GM21367 (cell line): ENCODE results near the gene TALDO1.
A peak's percentile ranks its signal among the peaks of the same experiment; 100 is the strongest.

ENCODE experiments used
- ATAC-seq: cut with Tn5 transposase; IDR thresholded peaks from one replicate; pipeline ENCODE4 v1.9.1; 2021; ENCODE audit not compliant: unreplicated experiment

The TALDO1 gene

DNA sequence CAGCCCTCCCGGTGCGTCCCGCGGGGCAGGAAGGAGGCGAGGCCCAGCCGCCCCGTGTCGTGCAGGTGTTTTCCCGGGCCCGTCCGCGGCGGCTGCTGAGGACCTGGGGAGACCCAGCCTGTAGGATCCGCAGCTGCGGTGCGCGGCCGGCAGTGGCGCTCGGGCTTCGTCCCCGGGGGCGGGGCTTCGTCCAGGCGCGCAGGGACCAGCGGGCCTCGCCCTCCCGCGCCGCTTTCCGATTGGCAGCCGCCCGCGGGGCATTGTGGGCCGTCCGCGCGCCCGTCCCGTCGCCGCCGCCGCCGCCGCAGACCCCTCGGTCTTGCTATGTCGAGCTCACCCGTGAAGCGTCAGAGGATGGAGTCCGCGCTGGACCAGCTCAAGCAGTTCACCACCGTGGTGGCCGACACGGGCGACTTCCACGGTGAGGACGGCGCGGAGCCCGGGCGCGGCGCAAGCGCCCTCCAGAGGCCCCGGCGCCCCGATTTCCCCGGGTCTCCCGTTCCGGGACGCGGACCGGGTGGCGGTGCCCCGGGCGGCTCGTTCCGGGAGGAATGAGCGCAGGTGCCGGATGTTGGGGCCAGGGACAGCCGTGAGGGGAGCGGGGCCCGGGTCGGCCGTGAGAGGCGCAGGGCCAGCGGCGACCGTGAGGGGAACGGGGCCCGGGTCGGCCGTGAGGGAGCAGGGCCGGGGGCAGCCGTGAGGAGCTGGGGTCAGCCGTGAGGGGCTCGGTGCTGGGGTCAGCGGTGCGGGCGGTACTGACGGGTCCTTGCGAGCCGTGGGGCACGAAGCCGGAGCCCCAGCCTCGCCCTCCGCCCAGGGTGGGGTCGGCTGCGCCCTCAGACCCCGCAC is at the start of gene TALDO1:
Gene TALDO1 (plus strand): TSS at position 307 of the 849 bp plus-strand sequence. CDS start 18 bp downstream, at position 325.
- peak; percentile 78 for ATAC-seq

DNA sequence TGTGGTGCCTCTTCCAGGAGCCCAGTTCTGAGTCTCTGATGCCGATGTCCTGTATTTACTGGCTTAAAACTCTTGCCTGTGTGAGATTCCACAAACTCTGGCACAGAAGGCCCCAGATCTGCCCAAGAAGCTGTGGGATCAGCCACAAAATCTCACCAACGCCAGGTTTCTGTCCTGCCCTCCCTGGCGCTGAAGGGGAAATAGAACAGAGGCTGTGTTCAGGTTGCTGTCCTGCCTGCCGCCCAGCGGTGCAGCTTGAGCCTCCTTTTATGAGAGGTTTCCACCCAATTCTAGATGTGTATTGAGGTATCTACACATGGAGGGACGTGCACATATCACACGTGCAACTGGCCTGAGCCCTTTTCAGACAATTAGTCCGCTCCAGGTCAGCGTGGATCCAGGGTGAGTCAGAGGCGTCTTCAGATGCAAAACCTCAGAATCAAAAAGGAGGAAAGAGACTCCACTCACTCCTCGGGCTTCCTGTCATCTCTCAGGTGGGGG is 49.4 kb upstream of the TALDO1 start:
- ATAC-seq: no peak

DNA sequence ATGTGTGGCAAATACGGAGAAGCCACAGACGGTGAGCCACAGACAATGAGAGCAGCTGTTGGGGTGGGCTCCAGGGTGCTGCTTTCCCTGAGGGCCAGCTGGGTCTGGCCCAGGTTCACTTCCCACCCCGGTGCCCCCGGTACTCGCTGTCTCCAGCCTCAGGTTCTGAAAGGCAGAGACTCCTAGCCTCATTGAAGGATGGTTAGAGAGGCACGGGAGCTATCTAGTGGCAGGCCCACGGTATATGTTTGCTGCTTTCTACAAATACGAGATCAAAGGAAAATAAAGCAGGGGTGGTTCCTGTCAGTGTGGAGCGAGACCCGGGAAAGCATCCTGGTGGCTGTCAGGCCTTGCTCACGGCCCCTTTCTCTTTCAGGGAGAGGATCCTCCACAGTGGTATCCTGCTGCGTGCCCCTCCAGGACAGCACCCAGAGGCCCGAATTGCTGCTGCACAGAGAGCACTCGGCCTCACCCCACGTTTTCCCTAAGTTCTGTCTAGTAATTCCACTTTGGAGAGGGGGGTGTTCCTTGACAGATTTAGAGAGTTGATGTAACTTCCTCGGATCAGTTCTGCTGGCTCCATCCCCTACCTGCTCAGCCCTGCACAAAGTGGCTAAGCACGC is 48.7 kb upstream of the TALDO1 start:
- no peak for ATAC-seq

DNA sequence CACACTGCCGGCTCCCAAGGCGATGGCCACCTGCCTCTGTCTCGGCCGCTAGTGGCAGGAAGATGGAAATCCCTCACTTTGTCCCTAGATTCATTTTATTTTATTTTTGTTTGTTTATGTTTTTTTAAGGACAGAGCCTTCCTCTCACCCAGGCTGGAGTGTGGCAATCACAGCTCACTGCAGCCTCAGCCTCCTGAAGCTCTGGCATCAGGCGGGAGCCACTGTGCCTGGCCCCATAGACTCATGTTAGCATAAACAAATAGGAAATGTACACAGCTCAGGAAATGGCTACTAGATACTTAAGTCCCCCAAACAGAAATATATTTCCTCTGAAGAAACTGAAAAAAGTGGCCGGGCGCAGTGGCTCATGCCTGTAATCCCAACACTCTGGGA is 48.2 kb upstream of the TALDO1 start:
- no peak for ATAC-seq

DNA sequence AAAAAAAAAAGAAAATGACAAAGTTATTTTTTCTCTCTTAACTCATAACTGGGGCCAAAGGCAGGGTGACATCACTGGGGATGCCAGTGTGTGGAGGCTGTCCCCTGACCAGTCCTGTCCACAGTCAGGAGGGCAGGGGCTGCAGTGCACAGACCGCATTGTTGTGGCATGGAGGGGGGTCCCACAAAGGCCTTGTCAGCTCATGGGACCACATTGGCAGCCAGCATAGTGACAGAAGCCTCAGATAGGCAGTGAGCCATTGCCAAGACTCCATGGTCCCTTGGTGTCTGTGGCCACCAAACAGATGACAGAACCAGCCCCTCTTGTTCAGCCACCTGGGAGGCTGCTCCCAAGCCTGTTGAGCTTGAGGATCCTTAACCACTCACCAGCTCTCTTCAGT is 47.5 kb upstream of the TALDO1 start:
- ATAC-seq: no peak

DNA sequence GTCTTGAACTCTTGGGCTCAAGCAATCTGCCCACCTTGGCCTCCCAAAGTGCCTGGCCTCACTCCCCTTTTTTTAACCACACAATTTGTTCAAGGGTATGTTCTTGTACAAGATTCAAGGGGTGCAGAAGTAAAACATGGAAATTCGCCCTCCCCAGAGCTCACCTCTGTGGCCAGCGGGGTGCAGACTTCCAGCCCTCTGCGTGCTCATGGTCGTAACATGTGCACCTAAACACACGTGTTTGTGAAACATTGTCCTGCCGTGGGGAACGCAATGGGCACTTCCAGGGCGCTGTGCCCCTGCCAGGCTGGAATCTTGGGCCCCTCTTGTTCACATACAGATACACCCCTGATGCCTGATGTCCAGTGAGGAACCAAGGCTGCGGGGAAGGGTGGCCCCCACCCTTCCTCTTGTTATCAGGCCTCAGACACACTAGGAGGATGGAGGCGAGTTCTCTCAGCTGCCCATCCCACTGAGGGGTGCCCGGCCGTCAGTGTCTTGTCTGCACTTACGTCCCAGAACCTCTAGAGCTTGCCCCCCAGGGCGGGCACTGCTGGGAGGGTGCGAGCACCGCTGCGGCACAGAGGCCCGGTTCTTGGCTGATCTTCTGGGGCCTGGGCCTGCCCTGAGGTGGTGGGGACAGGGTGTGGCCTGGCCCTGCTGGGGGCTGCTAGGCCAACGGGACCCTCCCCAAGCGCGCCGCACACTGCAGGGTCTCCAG is 45.4 kb upstream of the TALDO1 start:
- no peak for ATAC-seq

DNA sequence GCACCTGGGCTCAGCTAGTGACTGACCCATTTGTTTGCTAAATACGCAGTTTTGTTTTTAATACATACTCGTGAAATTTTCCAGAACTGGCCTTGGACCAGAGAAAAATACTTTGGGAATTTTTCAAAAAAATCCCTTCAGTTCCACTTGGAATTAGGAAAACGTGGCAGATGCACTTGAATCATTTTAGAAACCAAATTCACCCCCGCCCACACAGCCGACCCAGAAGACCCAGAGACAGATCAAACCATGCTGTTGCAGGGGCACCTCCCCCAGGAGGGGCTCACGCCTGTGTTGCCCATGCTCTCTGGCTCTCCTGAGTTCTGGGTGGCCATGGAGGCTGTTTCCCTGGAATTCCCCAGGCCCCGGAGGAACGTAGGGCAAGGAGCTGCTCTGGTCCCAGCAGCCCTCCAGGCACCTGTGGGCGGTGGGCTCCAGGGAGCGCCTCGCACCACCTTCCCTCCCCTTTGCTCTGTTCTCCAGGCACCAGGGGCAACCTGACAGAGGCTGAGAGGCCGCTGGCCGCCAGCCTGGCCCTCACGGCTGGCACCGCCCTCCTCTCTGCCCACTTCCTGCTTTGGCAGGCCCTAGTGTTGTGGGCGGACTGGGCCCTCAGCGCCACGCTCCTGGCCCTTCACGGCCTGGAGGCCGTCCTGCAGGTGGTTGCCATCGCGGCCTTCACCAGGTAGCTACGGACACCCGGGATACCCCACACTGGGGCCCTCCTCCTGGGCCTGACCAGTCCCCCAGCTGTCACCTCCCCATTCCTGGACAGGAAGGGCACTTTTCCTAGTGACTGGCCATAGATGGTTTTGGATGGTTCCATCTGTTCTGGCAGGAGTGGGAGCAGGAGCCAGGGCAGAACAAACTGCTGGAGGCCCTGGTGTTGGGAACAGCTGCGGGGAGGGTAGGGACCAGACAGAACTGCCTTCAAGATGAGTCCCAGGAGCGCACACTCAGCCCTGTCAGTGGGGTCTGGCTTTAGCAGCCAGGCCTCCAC is 44.5 kb upstream of the TALDO1 start:
- ATAC-seq: no peak

DNA sequence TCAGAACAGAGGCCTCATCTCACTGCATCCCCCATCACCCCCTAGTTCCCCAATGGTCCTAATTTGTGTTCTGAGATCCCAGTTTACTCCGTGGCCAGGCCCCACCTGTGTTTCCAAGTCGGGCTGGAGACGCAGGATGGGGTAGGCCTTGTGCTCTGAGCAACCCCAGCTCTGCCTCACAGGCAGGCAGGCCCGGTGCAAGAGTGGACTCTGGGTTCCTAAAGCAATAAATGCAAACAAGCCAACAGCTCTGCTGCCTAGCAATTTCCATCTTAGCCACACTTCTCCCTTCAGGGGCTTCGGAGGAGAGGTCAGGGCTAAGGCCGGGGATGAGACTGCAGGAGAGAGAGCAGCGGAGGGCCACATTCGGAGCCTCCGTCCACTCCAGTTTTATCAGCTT is 43.8 kb upstream of the TALDO1 start:
- ATAC-seq: no peak

DNA sequence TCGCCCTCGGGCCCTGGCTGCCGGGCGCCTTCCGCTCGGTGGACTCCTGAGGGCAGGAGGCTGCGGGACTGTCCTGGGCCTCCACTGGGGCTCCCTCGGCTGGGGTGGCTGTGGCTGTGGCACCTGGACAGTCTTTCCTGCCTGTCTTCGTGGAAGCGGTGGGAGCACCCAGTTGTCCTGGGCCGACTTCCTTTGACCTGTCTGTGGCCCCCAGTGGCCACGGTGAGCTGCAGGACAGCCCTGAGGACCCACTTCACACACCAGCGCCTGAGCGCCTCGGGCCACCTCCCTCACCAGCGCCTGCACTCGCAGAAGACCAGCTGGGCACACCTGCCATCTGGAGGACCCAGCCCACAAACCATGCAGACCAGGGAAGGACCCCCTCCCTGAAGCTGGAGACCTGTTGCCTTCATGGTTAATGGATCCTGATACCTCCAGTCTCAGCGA is 43.0 kb upstream of the TALDO1 start:
- no peak for ATAC-seq

DNA sequence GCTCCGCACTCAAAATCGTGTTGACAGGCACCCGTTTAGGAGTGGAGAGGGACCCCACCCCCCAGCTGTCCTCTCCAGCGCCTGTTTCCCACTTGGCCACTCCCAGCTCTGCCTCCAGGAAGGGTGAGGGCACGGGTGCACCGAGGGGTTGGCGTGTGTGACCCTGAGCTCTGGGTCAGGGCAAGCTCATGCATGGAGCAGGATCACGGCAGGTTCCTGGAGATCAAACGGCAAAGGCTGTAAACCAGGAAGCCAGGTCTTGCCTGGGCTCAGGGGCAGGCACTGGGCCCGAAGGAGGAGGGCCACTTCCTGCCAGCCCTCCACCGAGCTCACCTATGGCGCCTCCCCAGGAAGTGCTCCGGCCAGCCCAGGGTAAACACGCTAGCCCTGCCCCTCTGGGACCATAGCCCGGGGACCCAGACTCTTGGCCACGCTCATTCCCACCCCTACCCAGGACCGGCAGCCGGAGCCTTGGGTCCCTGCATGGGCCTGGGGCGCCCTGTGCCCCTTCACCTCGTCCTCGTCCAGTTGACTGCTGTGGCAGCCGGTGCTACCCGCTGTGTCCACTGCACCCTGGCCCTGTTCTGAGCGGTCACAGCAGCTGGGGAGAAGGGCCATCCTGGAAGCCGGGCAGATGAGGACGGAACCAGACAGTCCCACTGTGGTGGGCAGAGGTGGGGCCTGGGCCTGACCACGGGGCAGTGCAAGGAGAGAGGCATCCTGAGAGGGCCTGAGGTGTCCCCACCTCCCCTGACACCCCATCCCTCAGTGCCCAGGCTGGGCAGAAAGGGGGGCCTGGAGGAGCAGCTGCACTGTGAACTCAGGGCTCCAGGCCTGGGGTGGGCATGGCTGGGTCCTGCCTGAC is 42.3 kb upstream of the TALDO1 start:
- no peak for ATAC-seq

DNA sequence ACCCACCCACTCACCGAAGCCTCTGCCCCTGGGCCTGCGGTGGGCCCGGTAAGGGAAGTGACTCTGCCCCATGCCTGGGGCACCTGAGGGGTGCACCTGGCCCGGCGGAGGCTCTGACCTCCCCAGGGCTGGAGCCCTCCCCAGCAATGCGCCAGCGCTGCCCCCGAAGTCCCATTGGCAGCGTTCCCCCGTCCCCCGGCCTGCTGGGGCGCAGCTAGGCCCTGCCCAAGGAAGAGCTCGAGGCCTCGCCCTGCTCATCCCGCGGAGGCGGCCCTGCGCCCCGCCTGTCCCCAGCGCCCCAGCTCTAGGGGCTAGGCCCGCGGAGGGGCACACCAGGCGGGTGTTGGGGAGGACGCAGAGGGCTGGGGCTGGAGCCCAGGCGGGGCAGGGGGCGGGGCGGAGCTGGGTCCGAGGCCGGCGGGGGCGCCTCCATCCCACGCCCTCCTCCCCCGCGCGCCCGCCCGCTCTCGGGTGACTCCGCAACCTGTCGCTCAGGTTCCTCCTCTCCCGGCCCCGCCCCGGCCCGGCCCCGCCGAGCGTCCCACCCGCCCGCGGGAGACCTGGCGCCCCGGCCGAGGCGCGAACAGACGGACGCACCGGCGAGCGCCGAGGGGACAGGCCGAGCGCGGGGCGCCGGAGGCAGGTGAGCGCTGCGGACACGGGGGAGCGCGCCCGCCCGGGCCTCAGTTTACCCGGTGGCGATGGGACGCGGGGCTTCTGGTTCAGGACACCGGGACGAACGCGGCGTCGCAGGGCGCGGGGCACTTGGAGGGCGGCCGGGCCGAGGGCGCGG is 41.4 kb upstream of the TALDO1 start, which contains the start of gene EPS8L2:
Gene EPS8L2 (plus strand): TSS at position 586 of the 793 bp plus-strand sequence. CDS start 3,177 bp downstream, outside the sequence.
- ATAC-seq: no peak

DNA sequence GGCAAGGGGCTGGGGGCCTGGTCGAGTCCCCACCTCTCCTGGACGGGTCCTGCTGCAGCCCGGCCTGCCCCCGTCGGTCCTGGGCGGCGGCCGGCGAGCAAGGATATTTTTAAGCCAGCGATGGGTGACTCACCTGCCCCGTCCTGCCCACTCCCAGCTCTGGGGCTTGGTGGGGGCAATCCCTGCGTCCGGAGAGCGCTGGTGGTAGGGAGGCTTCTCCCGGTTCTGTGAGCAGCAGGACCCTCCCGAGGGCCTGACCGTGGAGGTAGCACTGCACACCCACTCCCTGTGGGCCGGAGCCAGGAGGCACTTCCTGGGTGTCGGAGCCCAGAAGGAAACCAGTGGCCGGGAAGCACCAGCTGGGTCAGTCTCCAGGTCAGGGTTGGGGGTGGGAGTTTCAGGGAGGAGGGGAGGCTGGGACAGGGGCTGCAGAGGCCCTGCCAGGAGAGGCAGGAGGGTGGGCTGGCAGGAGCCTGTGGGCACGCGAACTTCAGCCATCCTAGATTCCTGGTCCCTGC is 40.8 kb upstream of the TALDO1 start:
- no peak for ATAC-seq

DNA sequence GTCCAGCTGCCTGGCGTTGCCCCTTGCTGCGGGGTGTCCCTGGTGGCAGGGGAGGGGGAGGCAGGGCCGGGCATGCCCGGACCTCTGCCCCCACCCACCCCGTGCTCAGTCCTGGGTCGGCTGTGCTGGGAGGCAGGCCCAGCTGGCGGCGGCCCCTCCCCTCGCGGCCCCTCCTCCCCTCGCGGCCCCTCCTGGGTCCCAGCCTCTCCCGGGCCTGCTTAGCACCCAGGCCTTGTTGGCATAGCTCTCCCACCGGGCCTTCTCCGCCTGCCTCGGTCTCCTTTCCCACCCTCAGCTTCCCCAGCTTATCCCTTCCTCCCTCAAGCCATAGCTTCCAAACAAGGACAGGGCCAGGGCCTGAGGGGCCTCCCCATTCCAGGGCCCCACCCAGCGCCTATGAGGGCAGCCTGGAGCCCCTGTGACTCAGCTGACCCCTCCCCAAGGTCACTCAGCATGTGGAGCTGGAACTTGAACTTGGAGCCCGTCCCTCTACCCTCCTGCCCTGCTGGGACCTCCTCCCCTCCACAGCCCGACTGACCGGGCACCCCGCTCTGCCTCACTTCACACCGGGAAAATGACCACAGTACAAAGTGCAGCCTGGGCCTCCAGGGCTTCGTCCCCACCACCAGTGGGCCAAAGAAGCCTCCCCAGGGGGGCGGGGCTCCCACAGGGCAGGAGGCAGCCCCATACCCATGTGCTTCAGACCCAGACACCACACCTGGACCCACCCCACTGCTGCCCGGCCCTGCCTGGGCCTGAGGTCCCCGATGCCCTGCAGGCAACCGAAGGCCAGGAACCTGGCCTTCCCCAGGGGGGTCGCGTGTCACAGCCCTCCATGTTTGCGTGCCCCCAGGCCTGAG is 40.1 kb upstream of the TALDO1 start:
- no peak for ATAC-seq

DNA sequence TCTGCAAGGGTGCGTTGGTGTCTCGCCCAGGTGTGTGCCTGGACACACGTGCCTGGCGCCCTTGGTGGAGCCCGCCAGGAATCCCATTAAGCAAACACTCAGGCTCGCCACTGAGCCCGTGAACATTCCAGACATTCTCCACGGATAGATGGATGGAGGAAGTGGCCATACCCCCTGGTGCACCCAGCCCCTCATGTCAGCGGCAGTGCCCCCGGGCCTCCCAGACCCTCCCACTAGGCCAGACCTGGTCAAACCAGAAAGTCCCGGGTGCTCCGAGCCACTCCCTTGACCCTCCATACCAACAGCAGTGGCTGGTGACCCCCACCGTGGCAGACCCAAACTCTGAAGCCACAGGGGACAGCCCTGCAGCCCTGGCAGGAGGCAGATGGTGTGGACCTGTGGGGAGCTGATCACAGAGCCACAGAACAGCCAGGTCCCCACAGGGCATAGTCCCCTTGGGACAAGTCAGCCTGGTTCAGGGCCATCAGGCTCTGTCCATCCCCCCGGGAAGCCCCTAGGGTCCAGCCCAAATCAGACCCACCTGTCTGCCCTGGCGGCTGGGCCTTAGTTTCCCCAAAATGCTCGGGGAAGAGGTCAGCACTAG is 39.3 kb upstream of the TALDO1 start:
- ATAC-seq: no peak

DNA sequence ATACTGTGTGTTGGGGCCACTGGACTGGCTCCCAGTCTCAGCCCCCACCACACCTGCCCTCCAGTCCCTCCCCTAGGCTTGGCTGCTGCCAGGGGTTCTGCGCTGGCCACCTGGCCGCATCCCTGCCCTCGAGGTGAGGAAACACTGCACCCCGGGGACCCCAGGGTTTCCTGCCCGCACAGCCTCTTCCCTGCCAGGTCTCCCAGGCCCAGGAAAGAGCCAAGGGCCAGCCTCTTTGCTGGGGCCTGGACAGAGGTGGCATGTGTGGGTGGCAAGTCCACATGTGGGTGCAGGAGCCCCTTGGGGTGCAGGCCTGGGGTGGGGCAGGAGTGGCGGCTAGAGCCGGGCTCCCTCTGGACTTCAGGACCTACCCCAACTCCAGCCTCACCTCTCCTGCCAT is 38.8 kb upstream of the TALDO1 start:
- ATAC-seq: no peak

DNA sequence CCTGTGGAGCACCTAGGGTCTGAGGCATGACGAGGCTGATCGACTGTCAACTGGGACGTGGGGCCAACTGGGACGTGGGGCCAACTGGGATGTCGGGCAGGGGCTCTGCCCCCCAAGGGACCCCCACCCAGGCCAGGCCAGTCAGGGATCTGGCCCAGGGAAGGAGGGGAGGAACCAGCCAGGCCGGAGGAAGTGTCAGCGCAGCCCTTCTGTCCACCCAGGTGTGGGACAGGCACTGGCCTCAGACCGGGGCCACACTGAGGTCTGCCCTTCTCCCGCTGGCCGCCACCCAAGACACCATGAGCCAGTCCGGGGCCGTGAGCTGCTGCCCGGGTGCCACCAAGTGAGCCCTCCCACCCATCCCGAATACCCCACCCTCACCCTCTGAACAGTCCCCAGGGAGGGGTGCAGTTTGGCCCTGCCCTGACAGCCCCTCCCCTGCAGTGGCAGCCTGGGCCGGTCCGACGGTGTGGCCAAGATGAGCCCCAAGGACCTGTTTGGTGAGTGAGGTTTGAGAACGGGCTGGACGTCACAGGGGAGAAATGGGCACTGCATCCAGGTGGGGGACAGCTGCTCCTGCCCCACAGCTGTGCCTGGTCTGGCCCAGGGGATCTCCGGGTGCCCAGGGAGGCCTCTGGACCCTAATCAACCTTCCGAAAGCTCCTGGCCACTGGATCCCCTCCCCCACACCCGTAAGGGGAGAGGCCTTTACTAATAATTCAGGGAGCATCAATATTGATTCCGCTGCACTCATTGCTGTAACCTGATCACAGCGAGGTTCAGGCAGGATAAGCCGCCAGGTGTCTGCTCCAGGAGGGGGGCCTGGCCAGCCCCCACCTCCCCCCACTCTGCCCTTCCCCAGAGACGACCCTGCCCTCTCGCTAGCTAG is 37.9 kb upstream of the TALDO1 start:
- no peak for ATAC-seq
